Activated naive CD8-positive, alpha-beta T cell treated with anti-CD3 and anti-CD28 coated beads for 36 hours (primary cell): ENCODE measurements around the gene HSDL1. TPM values are rescaled to one million over a fixed set of nuclear protein-coding genes. Genes with fewer than 3 reads are reported as not detected.

Experiments used
- DNase-seq: peaks from one replicate; pipeline ENCODE4 v3.0.0; 2021
- H3K27ac Mint-ChIP-seq: one replicate; pipeline ENCODE4 v1.8.0; 2022; ENCODE audit warnings: mild to moderate bottlenecking, moderate library complexity, mixed read lengths
- H3K27me3 Mint-ChIP-seq: one replicate; pipeline ENCODE4 v1.8.0; 2022; ENCODE audit warnings: mild to moderate bottlenecking, mixed read lengths
- H3K36me3 Mint-ChIP-seq: one replicate; pipeline ENCODE4 v1.8.0; 2021; ENCODE audit warnings: mild to moderate bottlenecking, mixed read lengths
- H3K4me1 Mint-ChIP-seq: one replicate; pipeline ENCODE4 v1.8.0; 2021; ENCODE audit warnings: mixed read lengths
- H3K4me3 Mint-ChIP-seq: one replicate; pipeline ENCODE4 v1.8.0; 2022; ENCODE audit warnings: mild to moderate bottlenecking, moderate library complexity, mixed read lengths
- H3K9me3 Mint-ChIP-seq: one replicate; pipeline ENCODE4 v1.8.0; 2022; ENCODE audit warnings: mixed read lengths
- total RNA-seq, 2 experiments: library from RNA; stranded (reverse); gene quantifications; one replicate each; pipeline ENCODE4 v1.2.3, GENCODE V29; 2021

Gene HSDL1
- total RNA-seq, 2 experiments from 2014 or later = 13.2 to 13.9 TPM

- peaks cover 37% of the 10 kb centered on the region for H3K4me1 Mint-ChIP-seq
- H3K36me3 Mint-ChIP-seq = peaks cover 30% of the 10 kb centered on the region
- H3K4me3 Mint-ChIP-seq = no peak overlapping the region
- H3K27me3 Mint-ChIP-seq = no peaks in the 10 kb centered on the region
- DNase-seq = no peak
- H3K9me3 Mint-ChIP-seq = no peaks in the 10 kb centered on the region
- H3K27ac Mint-ChIP-seq = peak overlapping the region; percentile 1
Observed at GRCh38 chr16:84087466-84088151, 57.4 kb downstream of the HSDL1 start.

GRCh38 chr16:84087001-84087400, 58.0 kb downstream of the HSDL1 start:
- Mint-ChIP-seq H3K27me3 (no peaks in the 10 kb centered on the region), H3K4me1 (peaks cover 37% of the 10 kb centered on the region), H3K9me3 (no peaks in the 10 kb centered on the region), H3K27ac (no peak overlapping the region), H3K36me3 (peaks cover 31% of the 10 kb centered on the region), H3K4me3 (no peak overlapping the region)
- DNase-seq = no peak

- no peaks in the 10 kb centered on the region for H3K27me3 Mint-ChIP-seq
- peak overlapping the region; percentile 0 for H3K27ac Mint-ChIP-seq
- no peak for DNase-seq
- H3K4me3 Mint-ChIP-seq = no peak overlapping the region
- peaks cover 37% of the 10 kb centered on the region for H3K4me1 Mint-ChIP-seq
- H3K9me3 Mint-ChIP-seq = no peaks in the 10 kb centered on the region
- H3K36me3 Mint-ChIP-seq = peaks cover 32% of the 10 kb centered on the region
Observed at GRCh38 chr16:84086341-84086740, 58.6 kb downstream of the HSDL1 start.

GRCh38 chr16:84085773-84086172, 59.2 kb downstream of the HSDL1 start:
- Mint-ChIP-seq H3K27ac (peak overlapping the region; percentile 0), H3K27me3 (no peaks in the 10 kb centered on the region), H3K9me3 (no peaks in the 10 kb centered on the region), H3K36me3 (peaks cover 30% of the 10 kb centered on the region), H3K4me1 (peaks cover 37% of the 10 kb centered on the region), H3K4me3 (no peak overlapping the region)
- DNase-seq = no peak

GRCh38 chr16:84085271-84085667, 59.7 kb downstream of the HSDL1 start:
- no peak overlapping the region for H3K4me3 Mint-ChIP-seq

GRCh38 chr16:84084570-84085270, 60.3 kb downstream of the HSDL1 start:
- Mint-ChIP-seq H3K9me3 (no peaks in the 10 kb centered on the region), H3K4me1 (peaks cover 36% of the 10 kb centered on the region), H3K27me3 (no peaks in the 10 kb centered on the region), H3K27ac (no peak overlapping the region), H3K4me3 (no peak overlapping the region), H3K36me3 (peaks cover 30% of the 10 kb centered on the region)
- peak; percentile 66 for DNase-seq

More at GRCh38 chr16:84085271-84085667, 59.7 kb downstream of the HSDL1 start:
- Mint-ChIP-seq H3K27me3 (no peaks in the 10 kb centered on the region), H3K27ac (no peak overlapping the region), H3K36me3 (peaks cover 30% of the 10 kb centered on the region), H3K9me3 (no peaks in the 10 kb centered on the region), H3K4me1 (peaks cover 36% of the 10 kb centered on the region)
- no peak for DNase-seq

- no peaks in the 10 kb centered on the region for H3K27me3 Mint-ChIP-seq
- H3K4me3 Mint-ChIP-seq = no peak overlapping the region
- H3K4me1 Mint-ChIP-seq = peaks cover 22% of the 10 kb centered on the region
- no peaks in the 10 kb centered on the region for H3K9me3 Mint-ChIP-seq
- DNase-seq = no peak
- peaks cover 18% of the 10 kb centered on the region for H3K36me3 Mint-ChIP-seq
- H3K27ac Mint-ChIP-seq = no peak overlapping the region
Observed at GRCh38 chr16:84082835-84083569, 62.0 kb downstream of the HSDL1 start.

GRCh38 chr16:84082110-84082509, 62.9 kb downstream of the HSDL1 start:
- Mint-ChIP-seq H3K27ac (peak overlapping the region; percentile 34), H3K36me3 (peaks cover 15% of the 10 kb centered on the region), H3K4me1 (peaks cover 16% of the 10 kb centered on the region), H3K27me3 (no peaks in the 10 kb centered on the region), H3K4me3 (no peak overlapping the region), H3K9me3 (no peaks in the 10 kb centered on the region)
- no peak for DNase-seq

GRCh38 chr16:84081446-84081989, 63.5 kb downstream of the HSDL1 start:
- Mint-ChIP-seq H3K27me3 (no peaks in the 10 kb centered on the region), H3K4me3 (no peak overlapping the region), H3K4me1 (peaks cover 16% of the 10 kb centered on the region), H3K27ac (no peak overlapping the region), H3K36me3 (peaks cover 12% of the 10 kb centered on the region), H3K9me3 (no peaks in the 10 kb centered on the region)
- no peak for DNase-seq

- peaks cover 11% of the 10 kb centered on the region for H3K4me1 Mint-ChIP-seq
- no peaks in the 10 kb centered on the region for H3K9me3 Mint-ChIP-seq
- H3K27me3 Mint-ChIP-seq = no peaks in the 10 kb centered on the region
- H3K4me3 Mint-ChIP-seq = no peak overlapping the region
- no peak overlapping the region for H3K27ac Mint-ChIP-seq
- H3K36me3 Mint-ChIP-seq = peaks cover 7% of the 10 kb centered on the region
- no peak for DNase-seq
Observed at GRCh38 chr16:84080813-84081212, 64.2 kb downstream of the HSDL1 start.

GRCh38 chr16:84080378-84080777, 64.6 kb downstream of the HSDL1 start:
- no peaks in the 10 kb centered on the region for H3K27me3 Mint-ChIP-seq
- H3K36me3 Mint-ChIP-seq = peaks cover 7% of the 10 kb centered on the region
- no peak for DNase-seq
- H3K9me3 Mint-ChIP-seq = no peaks in the 10 kb centered on the region
- no peak overlapping the region for H3K27ac Mint-ChIP-seq
- H3K4me3 Mint-ChIP-seq = no peak overlapping the region
- peaks cover 10% of the 10 kb centered on the region for H3K4me1 Mint-ChIP-seq

- H3K4me3 Mint-ChIP-seq = no peak overlapping the region
- no peaks in the 10 kb centered on the region for H3K27me3 Mint-ChIP-seq
- no peaks in the 10 kb centered on the region for H3K9me3 Mint-ChIP-seq
- peaks cover 7% of the 10 kb centered on the region for H3K36me3 Mint-ChIP-seq
- no peak for DNase-seq
- H3K27ac Mint-ChIP-seq = no peak overlapping the region
- H3K4me1 Mint-ChIP-seq = peaks cover 3% of the 10 kb centered on the region
Observed at GRCh38 chr16:84079664-84080063, 65.3 kb downstream of the HSDL1 start.

GRCh38 chr16:84075376-84075775, 69.6 kb downstream of the HSDL1 start:
- Mint-ChIP-seq H3K36me3 (peaks cover 7% of the 10 kb centered on the region), H3K4me1 (peaks cover 2% of the 10 kb centered on the region), H3K27me3 (no peaks in the 10 kb centered on the region), H3K9me3 (no peaks in the 10 kb centered on the region), H3K27ac (no peak overlapping the region), H3K4me3 (no peak overlapping the region)
- DNase-seq = no peak

GRCh38 chr16:84074721-84075120, 70.3 kb downstream of the HSDL1 start:
- Mint-ChIP-seq H3K4me3 (no peak overlapping the region), H3K4me1 (no peaks in the 10 kb centered on the region), H3K9me3 (no peaks in the 10 kb centered on the region), H3K36me3 (peaks cover 7% of the 10 kb centered on the region), H3K27ac (no peak overlapping the region), H3K27me3 (no peaks in the 10 kb centered on the region)
- DNase-seq = no peak
